SU-DHL-6 (cell line): ENCODE results near the gene CTNNA2.

Experiments
- H2AFZ ChIP-seq: fragments of 200-600 bp; sonication (generic); 2 replicates; pipeline ENCODE4 v1.6.1; 2014; ENCODE audit warnings: low read depth, mild to moderate bottlenecking, moderate library complexity, mixed read lengths, antibody characterized with exemption, low read length; ENCODE audit not compliant: severe bottlenecking
- H3F3A ChIP-seq: fragments of 200-600 bp; shearing (Covaris generic); 2 replicates; pipeline ENCODE4 v1.6.0; 2016; ENCODE audit warnings: antibody characterized with exemption, mild to moderate bottlenecking; ENCODE audit not compliant: insufficient read depth
- H3K27ac ChIP-seq: fragments of 200-600 bp; sonication (generic); 2 replicates; pipeline ENCODE4 v1.5.1; 2016; ENCODE audit warnings: low read depth, mild to moderate bottlenecking, low read length, moderate library complexity, mixed read lengths
- H3K27me3 ChIP-seq: fragments of 200-600 bp; sonication (generic), shearing (Covaris generic); 2 replicates; pipeline ENCODE4 v1.6.0; 2014; ENCODE audit warnings: mild to moderate bottlenecking, low read length
- H3K36me3 ChIP-seq: fragments of 200-600 bp; sonication (generic); 2 replicates; pipeline ENCODE4 v1.6.1; 2014; ENCODE audit warnings: mild to moderate bottlenecking, low read length, mixed read lengths
- H3K4me2 ChIP-seq: fragments of 300-600, 200-600 bp; shearing (Covaris generic), sonication (generic); 2 replicates; pipeline ENCODE4 v1.6.0; 2014; ENCODE audit warnings: low read length, low read depth, mild to moderate bottlenecking; ENCODE audit not compliant: poor library complexity, severe bottlenecking
- H3K4me3 ChIP-seq: fragments of 200-600 bp; sonication (generic); 2 replicates; pipeline ENCODE4 v1.5.1; 2014; ENCODE audit warnings: antibody characterized with exemption, low read length, mild to moderate bottlenecking, mixed read lengths; ENCODE audit not compliant: insufficient read depth, poor library complexity, severe bottlenecking
- H3K79me2 ChIP-seq: fragments of 200-600 bp; sonication (generic); 2 replicates; pipeline ENCODE4 v1.6.1; 2014; ENCODE audit warnings: mild to moderate bottlenecking, low read length, moderate library complexity; ENCODE audit not compliant: insufficient read depth
- H3K9ac ChIP-seq: fragments of 200-600 bp; sonication (generic); 2 replicates; pipeline ENCODE4 v1.7.0; 2014; ENCODE audit warnings: mild to moderate bottlenecking, low read length
- H3K9me2 ChIP-seq: fragments of 200-600 bp; sonication (generic); replicated peaks from 2 replicates; pipeline ENCODE4 v1.6.1; 2014; ENCODE audit warnings: low read length; ENCODE audit not compliant: insufficient read depth
- H3K9me3 ChIP-seq: fragments of 200-600 bp; sonication (generic); 2 replicates; pipeline ENCODE4 v1.6.1; 2014; ENCODE audit warnings: low read length, mixed read lengths; ENCODE audit not compliant: insufficient read depth
- H4K20me1 ChIP-seq: fragments of 200-600 bp; sonication (generic); 2 replicates; pipeline ENCODE4 v1.6.1; 2014; ENCODE audit warnings: low read depth, mild to moderate bottlenecking, antibody characterized with exemption, low read length, moderate library complexity, mixed read lengths
- EZH2phosphoT487 ChIP-seq: fragments of 200-600 bp; sonication (generic), shearing (Covaris generic); conservative IDR thresholded peaks from 2 replicates; pipeline ENCODE4 v1.6.1; 2018; ENCODE audit warnings: mild to moderate bottlenecking, antibody characterized with exemption, low read length, moderate library complexity, mixed read lengths
- TF ChIP-seq, protein P1 (sequence below): fragments of 200-600 bp; sonication (generic); IDR thresholded peaks from one replicate; pipeline ENCODE4 v1.5.1; 2017; ENCODE audit warnings: antibody characterized with exemption, mild to moderate bottlenecking, low read length, moderate library complexity; ENCODE audit not compliant: insufficient read depth, poor library complexity, severe bottlenecking

The CTNNA2 gene

DNA sequence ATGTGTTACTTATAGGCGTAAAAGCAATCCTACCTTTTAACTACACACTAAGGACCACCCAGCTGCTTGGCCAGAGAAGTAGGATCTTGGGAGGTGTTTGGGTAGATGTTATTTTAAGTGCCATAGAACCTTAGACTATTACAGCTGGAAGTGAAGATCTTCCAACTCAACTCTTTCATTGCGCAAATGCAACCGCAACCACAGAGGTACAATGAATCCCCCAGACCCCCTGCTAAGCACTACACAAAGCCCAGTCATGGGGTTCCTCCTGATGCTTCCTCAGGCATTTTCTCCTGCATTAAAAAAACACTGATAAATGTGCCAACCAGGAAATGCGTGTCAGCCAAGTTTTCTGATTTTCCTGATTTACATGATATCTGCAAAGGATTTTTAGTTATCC, 545.7 kb downstream of the CTNNA2 start:
- H3F3A ChIP-seq: no peaks in the 10 kb centered on the region
- TF ChIP-seq, protein P1, sequence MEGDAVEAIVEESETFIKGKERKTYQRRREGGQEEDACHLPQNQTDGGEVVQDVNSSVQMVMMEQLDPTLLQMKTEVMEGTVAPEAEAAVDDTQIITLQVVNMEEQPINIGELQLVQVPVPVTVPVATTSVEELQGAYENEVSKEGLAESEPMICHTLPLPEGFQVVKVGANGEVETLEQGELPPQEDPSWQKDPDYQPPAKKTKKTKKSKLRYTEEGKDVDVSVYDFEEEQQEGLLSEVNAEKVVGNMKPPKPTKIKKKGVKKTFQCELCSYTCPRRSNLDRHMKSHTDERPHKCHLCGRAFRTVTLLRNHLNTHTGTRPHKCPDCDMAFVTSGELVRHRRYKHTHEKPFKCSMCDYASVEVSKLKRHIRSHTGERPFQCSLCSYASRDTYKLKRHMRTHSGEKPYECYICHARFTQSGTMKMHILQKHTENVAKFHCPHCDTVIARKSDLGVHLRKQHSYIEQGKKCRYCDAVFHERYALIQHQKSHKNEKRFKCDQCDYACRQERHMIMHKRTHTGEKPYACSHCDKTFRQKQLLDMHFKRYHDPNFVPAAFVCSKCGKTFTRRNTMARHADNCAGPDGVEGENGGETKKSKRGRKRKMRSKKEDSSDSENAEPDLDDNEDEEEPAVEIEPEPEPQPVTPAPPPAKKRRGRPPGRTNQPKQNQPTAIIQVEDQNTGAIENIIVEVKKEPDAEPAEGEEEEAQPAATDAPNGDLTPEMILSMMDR: no peak
- TF ChIP-seq EZH2phosphoT487: no peak
- H3K27ac ChIP-seq: no peak overlapping the region
- H3K9me2 ChIP-seq: no peaks in the 10 kb centered on the region; the same call in 1 of the 2 replicates
- H3K9me3 ChIP-seq: no peaks in the 10 kb centered on the region
- H3K27me3 ChIP-seq: no peaks in the 10 kb centered on the region
- no peak overlapping the region for H2AFZ ChIP-seq
- no peaks in the 10 kb centered on the region for H3K36me3 ChIP-seq
- H3K4me3 ChIP-seq: no peak overlapping the region
- no peak overlapping the region for H3K9ac ChIP-seq
- no peak overlapping the region for H3K4me2 ChIP-seq
- no peaks in the 10 kb centered on the region for H4K20me1 ChIP-seq
- no peaks in the 10 kb centered on the region for H3K79me2 ChIP-seq

DNA sequence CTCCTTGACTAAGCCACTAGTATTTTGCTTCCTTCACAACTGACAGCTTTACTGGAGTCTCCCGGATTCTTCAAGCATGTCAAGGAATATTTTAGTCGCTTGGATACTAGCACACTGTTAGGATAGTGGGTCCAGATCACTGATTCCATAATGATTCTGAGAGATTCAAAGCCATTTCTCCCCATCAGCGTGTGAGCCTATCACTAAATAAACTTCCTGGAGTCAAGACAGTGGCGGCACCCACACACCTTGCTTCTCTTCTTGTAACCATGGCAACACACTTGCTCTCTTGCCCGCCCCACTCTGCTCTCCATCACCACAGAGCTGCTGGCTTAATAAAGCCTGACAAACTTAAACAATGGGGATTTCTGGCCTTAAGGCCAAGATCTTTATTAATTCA, 546.6 kb downstream of the CTNNA2 start:
- H3K27me3 ChIP-seq: no peaks in the 10 kb centered on the region
- no peaks in the 10 kb centered on the region for H3K9me3 ChIP-seq
- no peak overlapping the region for H2AFZ ChIP-seq
- H3K79me2 ChIP-seq: no peaks in the 10 kb centered on the region
- H3K4me3 ChIP-seq: no peak overlapping the region
- H3K4me2 ChIP-seq: no peak overlapping the region
- H3K9me2 ChIP-seq: no peaks in the 10 kb centered on the region; the same call in 1 of the 2 replicates
- H3K36me3 ChIP-seq: no peaks in the 10 kb centered on the region
- TF ChIP-seq, protein P1: no peak
- TF ChIP-seq EZH2phosphoT487: no peak
- no peaks in the 10 kb centered on the region for H4K20me1 ChIP-seq
- H3K9ac ChIP-seq: no peak overlapping the region
- no peaks in the 10 kb centered on the region for H3F3A ChIP-seq
- H3K27ac ChIP-seq: no peak overlapping the region

DNA sequence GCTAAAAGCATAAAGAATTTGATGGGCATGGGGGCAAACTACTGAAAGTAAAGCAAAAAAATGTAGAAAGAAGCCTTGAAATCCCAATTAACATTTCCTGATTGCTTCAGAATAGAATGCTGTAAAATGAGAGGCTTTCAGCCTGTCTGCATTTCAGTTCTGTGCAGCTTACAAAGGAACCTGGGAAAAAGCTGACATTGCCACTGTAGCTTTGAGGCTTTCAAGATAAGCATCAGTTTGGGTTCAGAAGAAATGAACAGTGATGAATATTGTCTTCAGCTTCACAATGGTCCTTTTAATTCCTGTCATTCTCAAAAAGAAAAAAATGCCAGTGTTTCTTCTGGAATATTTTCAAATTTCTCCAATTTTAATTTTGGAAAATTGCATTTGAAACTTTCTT, 549.0 kb downstream of the CTNNA2 start:
- H3K27me3 ChIP-seq: no peaks in the 10 kb centered on the region
- no peaks in the 10 kb centered on the region for H3F3A ChIP-seq
- H2AFZ ChIP-seq: no peak overlapping the region
- no peak overlapping the region for H3K4me3 ChIP-seq
- H3K4me2 ChIP-seq: no peak overlapping the region
- no peak overlapping the region for H3K9ac ChIP-seq
- no peak for TF ChIP-seq EZH2phosphoT487
- TF ChIP-seq, protein P1: no peak
- H3K36me3 ChIP-seq: no peaks in the 10 kb centered on the region
- H3K27ac ChIP-seq: no peak overlapping the region
- no peaks in the 10 kb centered on the region; the same call in 1 of the 2 replicates for H3K9me2 ChIP-seq
- no peaks in the 10 kb centered on the region for H3K9me3 ChIP-seq
- no peaks in the 10 kb centered on the region for H4K20me1 ChIP-seq
- no peaks in the 10 kb centered on the region for H3K79me2 ChIP-seq
